NCI-H1092 (cell line): Measurements from ENCODE around the gene SPHK1.

ENCODE experiments used
- DNase-seq: peaks from one replicate; lab custom pipeline; 2025; lab: John Stamatoyannopoulos, UW

Gene SPHK1

GRCh38 chr17:76363107-76363842, 21.1 kb upstream of the SPHK1 start:
- DNase-seq, result no peak

GRCh38 chr17:76365256-76365903, 19.0 kb upstream of the SPHK1 start:
- no peak for DNase-seq

GRCh38 chr17:76366247-76366646, 18.2 kb upstream of the SPHK1 start:
- DNase-seq, result no peak

GRCh38 chr17:76367642-76368041, 16.8 kb upstream of the SPHK1 start:
- no peak for DNase-seq

GRCh38 chr17:76368545-76368944, 15.9 kb upstream of the SPHK1 start:
- no peak for DNase-seq

GRCh38 chr17:76369379-76369778, 15.0 kb upstream of the SPHK1 start:
- DNase-seq, result no peak

GRCh38 chr17:76369804-76370203, 14.6 kb upstream of the SPHK1 start:
- no peak for DNase-seq

- DNase-seq, result no peak
Measured at GRCh38 chr17:76370261-76370993, 14.0 kb upstream of the SPHK1 start.

- no peak for DNase-seq
Measured at GRCh38 chr17:76371656-76372628, 12.5 kb upstream of the SPHK1 start.

- DNase-seq, result no peak
Measured at GRCh38 chr17:76376318-76377133, 7.9 kb upstream of the SPHK1 start.

GRCh38 chr17:76378548-76379274, 5.7 kb upstream of the SPHK1 start:
- no peak for DNase-seq

- DNase-seq, result no peak
Measured at GRCh38 chr17:76379275-76379641, 5.2 kb upstream of the SPHK1 start.

- DNase-seq, result no peak
Measured at GRCh38 chr17:76379646-76380376, 4.6 kb upstream of the SPHK1 start.

- no peak for DNase-seq
Measured at GRCh38 chr17:76381633-76382350, 2.6 kb upstream of the SPHK1 start.

- DNase-seq, result no peak
Measured at GRCh38 chr17:76382351-76382802, 2.0 kb upstream of the SPHK1 start.

- no peak for DNase-seq
Measured at GRCh38 chr17:76382803-76383545, 1.4 kb upstream of the SPHK1 start.

GRCh38 chr17:76383546-76384221, 725 bp upstream of the SPHK1 start:
- DNase-seq, result no peak
